H1 (cell line): ENCODE results near the gene LY6G5B.

Experiments used
- GABPA ChIP-seq: IDR thresholded peaks from 2 replicates; pipeline ENCODE4 v1.6.1; 2011; ENCODE audit warnings: mild to moderate bottlenecking, low read length, moderate library complexity, borderline replicate concordance; ENCODE audit not compliant: insufficient read depth
- HDAC6 ChIP-seq: IDR thresholded peaks from one replicate; pipeline ENCODE4 v1.7.1; 2012; ENCODE audit warnings: low read depth, mild to moderate bottlenecking, inconsistent platforms, low read length, moderate library complexity
- POLR2AphosphoS5 ChIP-seq: IDR thresholded peaks from 2 replicates; pipeline ENCODE4 v1.6.1; 2011; ENCODE audit warnings: low read depth, low read length
- SP1 ChIP-seq: IDR thresholded peaks from 2 replicates; pipeline ENCODE4 v1.6.1; 2011; ENCODE audit warnings: low read depth, low read length
- SP2 ChIP-seq: IDR thresholded peaks from 2 replicates; pipeline ENCODE4 v1.6.1; 2012; ENCODE audit warnings: mild to moderate bottlenecking, low read length, inconsistent platforms
- YY1 ChIP-seq: IDR thresholded peaks from 2 replicates; pipeline ENCODE4 v1.6.1; 2011; ENCODE audit warnings: low read depth, mild to moderate bottlenecking, low read length
- TF ChIP-seq, protein P1 (sequence below), 3 experiments: IDR thresholded peaks; 1 replicate in 2 of 3; 2 replicates in 1 of 3; pipeline versions ENCODE4 v1.5.1 to v1.6.1; 2011; ENCODE audit warnings: low read length in 3 of 3, mild to moderate bottlenecking in 3 of 3, inconsistent platforms in 2 of 3, low read depth in 1 of 3, moderate library complexity in 1 of 3; ENCODE audit not compliant: insufficient read depth in 1 of 3; ENCODE audit errors: control extremely low read depth in 1 of 3
- TF ChIP-seq, protein P2 (sequence below): IDR thresholded peaks from 2 replicates; pipeline ENCODE4 v1.6.1; 2012; ENCODE audit warnings: inconsistent platforms
- TF ChIP-seq, protein P3 (sequence below): IDR thresholded peaks from 2 replicates; pipeline ENCODE4 v1.6.1; 2011; ENCODE audit warnings: low read depth, mild to moderate bottlenecking, low read length; ENCODE audit not compliant: insufficient read depth

DNA sequence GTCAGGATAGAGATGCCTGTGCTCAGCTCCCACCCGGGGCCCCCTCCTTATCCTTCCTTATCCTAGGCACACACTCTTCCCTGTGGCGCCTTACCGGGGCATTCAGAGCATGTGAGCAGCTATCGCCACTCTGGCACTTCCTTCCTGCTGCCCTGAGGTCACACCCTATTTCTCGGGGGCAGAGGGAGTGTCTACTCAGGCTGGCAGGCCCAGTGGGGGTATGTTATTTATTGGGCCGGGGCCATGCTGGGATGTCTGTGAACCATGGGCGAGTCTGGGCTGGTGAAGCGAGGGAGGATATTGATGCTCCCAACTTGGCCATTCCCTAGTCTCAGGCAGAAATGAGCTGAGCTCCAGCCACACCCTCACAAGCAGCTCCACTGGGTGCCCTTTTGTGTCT is 41.5 kb downstream of the LY6G5B start:
- TF ChIP-seq, protein P1, sequence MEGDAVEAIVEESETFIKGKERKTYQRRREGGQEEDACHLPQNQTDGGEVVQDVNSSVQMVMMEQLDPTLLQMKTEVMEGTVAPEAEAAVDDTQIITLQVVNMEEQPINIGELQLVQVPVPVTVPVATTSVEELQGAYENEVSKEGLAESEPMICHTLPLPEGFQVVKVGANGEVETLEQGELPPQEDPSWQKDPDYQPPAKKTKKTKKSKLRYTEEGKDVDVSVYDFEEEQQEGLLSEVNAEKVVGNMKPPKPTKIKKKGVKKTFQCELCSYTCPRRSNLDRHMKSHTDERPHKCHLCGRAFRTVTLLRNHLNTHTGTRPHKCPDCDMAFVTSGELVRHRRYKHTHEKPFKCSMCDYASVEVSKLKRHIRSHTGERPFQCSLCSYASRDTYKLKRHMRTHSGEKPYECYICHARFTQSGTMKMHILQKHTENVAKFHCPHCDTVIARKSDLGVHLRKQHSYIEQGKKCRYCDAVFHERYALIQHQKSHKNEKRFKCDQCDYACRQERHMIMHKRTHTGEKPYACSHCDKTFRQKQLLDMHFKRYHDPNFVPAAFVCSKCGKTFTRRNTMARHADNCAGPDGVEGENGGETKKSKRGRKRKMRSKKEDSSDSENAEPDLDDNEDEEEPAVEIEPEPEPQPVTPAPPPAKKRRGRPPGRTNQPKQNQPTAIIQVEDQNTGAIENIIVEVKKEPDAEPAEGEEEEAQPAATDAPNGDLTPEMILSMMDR (IDR thresholded peaks at IDR 0.05; ENCODE audit: control extremely low read depth in 1 of 3, insufficient read depth in 1 of 3, low read depth in 1 of 3, low read length in 3 of 3), result no peak
- no peak for TF ChIP-seq SP2
- TF ChIP-seq SP1, result no peak
- TF ChIP-seq POLR2AphosphoS5, result no peak
- no peak for TF ChIP-seq GABPA
- no peak for TF ChIP-seq HDAC6
- TF ChIP-seq, protein P2, sequence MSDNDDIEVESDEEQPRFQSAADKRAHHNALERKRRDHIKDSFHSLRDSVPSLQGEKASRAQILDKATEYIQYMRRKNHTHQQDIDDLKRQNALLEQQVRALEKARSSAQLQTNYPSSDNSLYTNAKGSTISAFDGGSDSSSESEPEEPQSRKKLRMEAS, result no peak
- TF ChIP-seq YY1, result no peak
- TF ChIP-seq, protein P3, sequence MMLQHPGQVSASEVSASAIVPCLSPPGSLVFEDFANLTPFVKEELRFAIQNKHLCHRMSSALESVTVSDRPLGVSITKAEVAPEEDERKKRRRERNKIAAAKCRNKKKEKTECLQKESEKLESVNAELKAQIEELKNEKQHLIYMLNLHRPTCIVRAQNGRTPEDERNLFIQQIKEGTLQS, result no peak
